Osteoblast (primary cell): Measurements from ENCODE around the gene SEPTIN12. TPM values are rescaled to one million over a fixed set of nuclear protein-coding genes. Genes with fewer than 3 reads are reported as not detected.
"Not testable (repeated sequence)": the region's sequence is repeated elsewhere in the genome, so short reads cannot be mapped to it uniquely, and the experiment has no call there.

Source experiments
- DNase-seq: peaks from one replicate; pipeline ENCODE4 v3.0.0; 2011; ENCODE audit warnings: low spot score, mixed read lengths; ENCODE audit not compliant: insufficient read length; ENCODE audit errors: missing footprints
- H2AFZ ChIP-seq: 2 replicates; pipeline ENCODE4 v1.6.0; 2011; ENCODE audit warnings: mild to moderate bottlenecking, low read length
- H3K27ac ChIP-seq: 2 replicates; pipeline ENCODE4 v1.5.1; 2011; ENCODE audit warnings: mild to moderate bottlenecking, low read depth, low read length, moderate library complexity
- H3K27me3 ChIP-seq: 2 replicates; pipeline ENCODE4 v1.6.0; 2012; ENCODE audit warnings: mild to moderate bottlenecking, control low read depth, inconsistent platforms, low read length, moderate library complexity; ENCODE audit not compliant: insufficient read depth
- H3K36me3 ChIP-seq: 2 replicates; pipeline ENCODE4 v1.5.1; 2011; ENCODE audit warnings: mild to moderate bottlenecking, low read length, control low read depth, moderate library complexity; ENCODE audit not compliant: insufficient read depth
- H3K4me1 ChIP-seq: 2 replicates; pipeline ENCODE4 v1.5.1; 2011; ENCODE audit warnings: mild to moderate bottlenecking, low read length, control low read depth, moderate library complexity; ENCODE audit not compliant: insufficient read depth
- H3K4me2 ChIP-seq: 2 replicates; pipeline ENCODE4 v1.6.0; 2011; ENCODE audit warnings: mild to moderate bottlenecking, low read length; ENCODE audit not compliant: insufficient read depth
- H3K4me3 ChIP-seq: fragments of 200-600 bp; sonication (generic); 3 replicates; pipeline ENCODE4 v1.5.1; 2012; ENCODE audit warnings: mild to moderate bottlenecking, low read length, inconsistent platforms; ENCODE audit not compliant: insufficient read depth
- H3K79me2 ChIP-seq: 2 replicates; pipeline ENCODE4 v1.6.0; 2012; ENCODE audit warnings: mild to moderate bottlenecking, low read length, control low read depth, inconsistent platforms; ENCODE audit not compliant: insufficient read depth
- H3K9me3 ChIP-seq: 2 replicates; pipeline ENCODE4 v1.5.1; 2011; ENCODE audit warnings: low read depth, low read length, control low read depth
- H4K20me1 ChIP-seq: 2 replicates; pipeline ENCODE4 v1.6.0; 2012; ENCODE audit warnings: mild to moderate bottlenecking, low read length, control low read depth; ENCODE audit not compliant: insufficient read depth
- CTCF ChIP-seq: IDR thresholded peaks from 2 replicates; pipeline ENCODE4 v1.5.1; 2011; ENCODE audit warnings: mild to moderate bottlenecking, low read depth, low read length, moderate library complexity; ENCODE audit errors: extremely low read depth
- total RNA-seq: library from RNA; depleted of rRNA; stranded (reverse); fragments of >200 nt; gene quantifications from 2 replicates; pipeline ENCODE4 v1.2.3, GENCODE V29; 2012

The SEPTIN12 gene
- total RNA-seq, 1 donor = not detected

GRCh38 chr16:4788910-4789309 is 765 bp upstream of the SEPTIN12 start:
- no peak for TF ChIP-seq CTCF
- Histone ChIP-seq H3K9me3 (no peaks in the 10 kb centered on the region), H3K27ac (no peak overlapping the region), H3K79me2 (no peaks in the 10 kb centered on the region), H3K4me3 (no peak overlapping the region), H2AFZ (no peak overlapping the region), H3K4me2 (no peak overlapping the region), H4K20me1 (no peaks in the 10 kb centered on the region), H3K4me1 (no peaks in the 10 kb centered on the region), H3K36me3 (no peaks in the 10 kb centered on the region), H3K27me3 (no peaks in the 10 kb centered on the region)
- DNase-seq = no peak

- no peak for TF ChIP-seq CTCF
- no peaks in the 10 kb centered on the region for H3K9me3 ChIP-seq
- H4K20me1 ChIP-seq = no peaks in the 10 kb centered on the region
- no peak overlapping the region for H3K27ac ChIP-seq
- no peaks in the 10 kb centered on the region for H3K27me3 ChIP-seq
- H3K4me1 ChIP-seq = no peaks in the 10 kb centered on the region
- H2AFZ ChIP-seq = no peak overlapping the region
- no peaks in the 10 kb centered on the region for H3K36me3 ChIP-seq
- H3K79me2 ChIP-seq = no peaks in the 10 kb centered on the region
- H3K4me3 ChIP-seq = no peak overlapping the region
- DNase-seq = peak; percentile 57
- no peak overlapping the region for H3K4me2 ChIP-seq
Observed at GRCh38 chr16:4788489-4788889, 344 bp upstream of the SEPTIN12 start.

GRCh38 chr16:4787068-4787467 is 1.1 kb downstream of the SEPTIN12 start:
- Histone ChIP-seq H3K79me2 (no peaks in the 10 kb centered on the region), H3K4me2 (no peak overlapping the region), H4K20me1 (no peaks in the 10 kb centered on the region), H3K27me3 (no peaks in the 10 kb centered on the region), H2AFZ (no peak overlapping the region), H3K9me3 (no peaks in the 10 kb centered on the region), H3K36me3 (no peaks in the 10 kb centered on the region), H3K4me3 (no peak overlapping the region), H3K4me1 (no peaks in the 10 kb centered on the region), H3K27ac (no peak overlapping the region)
- no peak for TF ChIP-seq CTCF
- DNase-seq = no peak

GRCh38 chr16:4785758-4786433 is 2.2 kb downstream of the SEPTIN12 start:
- H3K9me3 ChIP-seq = no peaks in the 10 kb centered on the region
- H3K4me1 ChIP-seq = no peaks in the 10 kb centered on the region
- H2AFZ ChIP-seq = no peak overlapping the region
- H3K4me2 ChIP-seq = no peak overlapping the region
- no peak overlapping the region for H3K27ac ChIP-seq
- no peaks in the 10 kb centered on the region for H3K79me2 ChIP-seq
- TF ChIP-seq CTCF = no peak
- H3K36me3 ChIP-seq = no peaks in the 10 kb centered on the region
- DNase-seq = peak; percentile 26
- no peak overlapping the region for H3K4me3 ChIP-seq
- H4K20me1 ChIP-seq = no peaks in the 10 kb centered on the region
- no peaks in the 10 kb centered on the region for H3K27me3 ChIP-seq

- H3K9me3 ChIP-seq, H3K4me2 ChIP-seq, H3K4me1 ChIP-seq, DNase-seq, H3K36me3 ChIP-seq, H3K79me2 ChIP-seq, H4K20me1 ChIP-seq, H2AFZ ChIP-seq, H3K4me3 ChIP-seq, H3K27me3 ChIP-seq, H3K27ac ChIP-seq: not testable (repeated sequence)
Observed at GRCh38 chr16:4784444-4784987, 3.6 kb downstream of the SEPTIN12 start.
